Endometrial microvascular endothelial cells (primary cell): ENCODE results near the gene SRGAP2C. TPM values are rescaled to one million over a fixed set of nuclear protein-coding genes. Genes with fewer than 3 reads are reported as not detected.
"Not testable (repeated sequence)": the region's sequence is repeated elsewhere in the genome, so short reads cannot be mapped to it uniquely, and the experiment has no call there.

Experiments
- in situ Hi-C: cut with HindIII; loops from 2 replicates; pipeline ENCODE4 v1.10.0; 2017; ENCODE audit warnings: low sequenced_read_pairs, low pct_unique_long_range_greater_than_20kb; ENCODE audit errors: inconsistent ontology term
- total RNA-seq: library from RNA; depleted of rRNA; stranded (reverse); fragments of >200 nt; gene quantifications from one replicate; pipeline ENCODE4 v1.2.3, GENCODE V29; 2015; ENCODE audit errors: inconsistent ontology term

The SRGAP2C gene
- total RNA-seq, 1 donor from 2014 or later = 13.7 TPM

DNA sequence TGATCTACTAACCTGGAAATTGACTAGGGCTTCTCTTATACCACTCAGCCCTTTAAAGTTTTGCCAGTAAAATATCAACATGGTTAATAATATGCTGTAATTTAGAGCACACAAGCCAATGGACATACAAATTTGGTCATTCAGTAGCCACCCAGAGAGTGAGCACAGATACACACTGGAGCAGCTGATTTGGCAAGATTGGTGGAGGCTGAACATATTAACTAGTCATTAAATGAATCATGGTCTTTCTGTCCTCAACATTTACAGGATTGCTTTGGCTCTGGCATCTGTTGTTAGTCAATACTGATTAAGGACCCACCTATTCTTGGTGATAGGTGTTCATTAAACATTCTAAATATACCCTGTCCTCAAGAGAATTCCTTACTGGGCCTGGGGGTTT lies 130.7 kb downstream of the SRGAP2C start:
- in situ Hi-C loops = not testable (repeated sequence)

DNA sequence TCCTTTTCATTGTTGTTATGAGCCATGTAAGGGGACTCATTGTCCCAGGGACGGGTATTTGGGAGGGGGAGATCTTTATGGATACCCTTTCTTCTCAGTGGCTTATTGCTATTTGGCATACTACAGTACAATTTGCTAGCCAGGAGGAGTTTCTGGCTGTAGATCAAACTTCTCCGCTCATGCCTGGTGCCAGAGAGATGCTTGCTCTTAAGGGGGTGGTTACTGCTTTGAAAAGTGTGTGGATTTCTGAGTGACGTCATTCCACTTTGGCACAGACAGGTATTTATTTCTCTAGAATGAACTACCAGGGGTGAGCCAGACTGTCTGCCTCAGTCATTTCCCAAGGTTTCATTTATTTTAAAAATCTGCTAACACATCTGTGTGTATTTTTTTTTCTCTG lies 131.3 kb downstream of the SRGAP2C start:
- in situ Hi-C loops = not testable (repeated sequence)

DNA sequence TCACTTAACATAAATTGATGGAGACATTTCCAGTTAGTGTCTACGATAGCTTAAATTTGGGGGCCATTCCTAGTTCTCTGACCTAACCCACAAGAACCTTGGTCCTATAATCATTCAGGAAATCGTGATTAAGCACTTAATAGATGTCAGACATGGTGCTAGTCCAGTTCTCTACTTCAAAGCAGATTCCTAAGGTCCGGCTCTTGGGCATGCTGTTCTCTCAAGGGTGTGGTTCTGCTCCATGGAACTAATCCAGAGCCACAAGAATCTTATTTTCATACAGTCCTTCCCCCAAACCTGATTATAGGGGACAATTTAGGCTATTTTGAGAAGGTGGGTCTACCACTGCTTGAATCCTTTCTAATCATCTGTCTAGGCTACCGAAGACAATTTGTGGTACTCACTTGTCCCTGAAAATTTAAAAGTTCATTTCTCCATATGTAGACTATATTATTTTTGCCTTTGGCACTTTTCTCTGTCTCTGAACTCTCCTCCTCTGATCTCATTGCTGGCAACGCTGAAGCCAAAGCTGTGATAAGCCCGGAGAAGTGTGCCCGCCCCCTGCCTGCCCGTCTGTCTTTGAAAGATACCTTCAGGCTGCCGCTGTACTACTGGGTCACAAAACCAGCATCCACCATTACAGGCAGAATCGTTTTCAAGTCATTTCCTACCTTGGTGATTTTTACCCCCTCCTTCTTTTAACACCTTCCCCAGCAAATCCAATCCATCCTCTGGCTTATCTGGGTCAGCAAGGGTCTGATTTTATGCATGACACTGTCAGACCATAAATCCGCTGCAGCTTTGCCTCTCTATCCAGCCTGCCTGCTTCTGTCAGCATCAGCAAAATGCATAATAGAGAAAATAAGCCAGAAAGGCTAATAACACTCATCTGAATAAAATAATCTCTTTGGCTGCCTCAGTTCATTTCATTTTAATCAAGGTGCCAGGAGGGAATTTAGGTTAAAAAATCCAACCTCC lies 133.0 kb downstream of the SRGAP2C start:
- in situ Hi-C loops = not testable (repeated sequence)

DNA sequence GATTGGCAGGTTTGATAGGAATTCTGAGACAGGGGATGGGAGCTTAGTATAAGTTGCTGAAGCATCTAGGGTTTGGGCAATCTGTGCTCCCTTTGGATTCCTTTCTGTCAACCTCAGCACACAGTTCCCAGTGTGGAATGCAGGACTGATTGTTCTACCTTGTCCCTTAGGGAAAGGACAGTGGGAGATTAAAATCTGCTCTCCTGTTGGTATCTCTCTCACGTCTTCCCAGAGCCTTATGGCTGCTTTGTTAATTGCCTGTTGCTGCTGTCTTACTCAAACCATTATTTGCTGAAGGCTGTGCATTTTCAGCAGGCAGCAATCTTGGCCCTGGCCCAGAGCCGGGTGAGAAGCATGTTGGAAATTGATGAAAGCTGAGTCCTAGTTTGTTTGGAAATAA lies 133.9 kb downstream of the SRGAP2C start:
- in situ Hi-C loops = not testable (repeated sequence)

DNA sequence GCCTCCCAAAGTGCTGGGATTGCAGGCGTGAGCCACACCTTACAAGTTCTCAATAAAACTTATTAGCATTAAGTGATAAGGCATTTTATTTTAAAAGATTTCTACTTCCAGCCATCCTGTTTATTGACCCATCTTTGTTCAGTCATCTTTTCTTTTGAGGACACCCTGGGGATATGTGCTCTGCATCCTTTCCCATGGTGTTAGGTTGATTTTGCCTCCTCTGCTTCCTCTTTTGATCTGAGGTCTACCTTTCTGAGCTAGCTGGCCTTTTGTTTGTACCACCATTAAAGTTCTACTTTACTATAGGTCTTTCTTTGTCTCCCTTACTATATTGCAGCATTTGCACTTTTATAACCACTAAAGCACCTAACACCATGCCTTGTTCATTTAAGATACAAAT lies 136.9 kb downstream of the SRGAP2C start:
- in situ Hi-C loops = not testable (repeated sequence)

DNA sequence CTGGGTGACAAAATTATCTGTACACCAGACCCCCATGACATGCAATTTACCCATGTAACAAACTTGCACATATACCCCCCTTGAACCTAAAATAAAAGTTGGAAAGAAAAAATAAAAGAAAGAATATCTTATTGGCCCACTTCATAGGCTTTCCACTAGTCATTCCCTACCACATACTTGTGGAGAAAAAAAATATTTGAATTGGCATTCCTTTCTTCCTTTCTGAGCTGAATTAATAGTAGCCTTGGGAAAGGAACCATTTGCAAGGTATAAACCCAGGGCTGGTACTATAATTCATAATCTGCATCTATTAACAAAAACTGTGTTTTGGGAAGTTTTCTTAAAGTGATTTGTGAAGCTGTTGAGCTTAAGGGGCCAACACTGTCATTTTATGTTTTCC lies 140.0 kb downstream of the SRGAP2C start:
- in situ Hi-C loops = not testable (repeated sequence)

DNA sequence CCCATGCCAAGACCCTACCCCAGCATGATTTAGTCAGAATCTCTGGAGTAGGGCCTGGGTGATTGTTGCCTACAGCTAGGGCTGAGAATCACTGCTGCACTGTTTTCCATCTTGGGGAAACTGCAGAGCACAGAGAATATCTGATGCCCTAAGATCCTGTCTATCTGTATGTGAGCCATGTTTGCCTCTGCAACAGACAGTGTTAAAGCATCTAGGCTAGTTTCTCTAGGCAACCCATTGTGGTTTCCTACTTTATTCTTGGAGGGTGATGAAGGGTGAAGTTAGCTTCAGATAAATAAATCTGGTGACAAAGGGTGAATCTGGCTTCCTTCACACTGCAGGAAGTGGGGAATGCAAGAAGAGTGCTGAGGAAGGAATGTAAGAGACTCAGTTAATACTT lies 147.4 kb downstream of the SRGAP2C start:
- in situ Hi-C loops = not testable (repeated sequence)

DNA sequence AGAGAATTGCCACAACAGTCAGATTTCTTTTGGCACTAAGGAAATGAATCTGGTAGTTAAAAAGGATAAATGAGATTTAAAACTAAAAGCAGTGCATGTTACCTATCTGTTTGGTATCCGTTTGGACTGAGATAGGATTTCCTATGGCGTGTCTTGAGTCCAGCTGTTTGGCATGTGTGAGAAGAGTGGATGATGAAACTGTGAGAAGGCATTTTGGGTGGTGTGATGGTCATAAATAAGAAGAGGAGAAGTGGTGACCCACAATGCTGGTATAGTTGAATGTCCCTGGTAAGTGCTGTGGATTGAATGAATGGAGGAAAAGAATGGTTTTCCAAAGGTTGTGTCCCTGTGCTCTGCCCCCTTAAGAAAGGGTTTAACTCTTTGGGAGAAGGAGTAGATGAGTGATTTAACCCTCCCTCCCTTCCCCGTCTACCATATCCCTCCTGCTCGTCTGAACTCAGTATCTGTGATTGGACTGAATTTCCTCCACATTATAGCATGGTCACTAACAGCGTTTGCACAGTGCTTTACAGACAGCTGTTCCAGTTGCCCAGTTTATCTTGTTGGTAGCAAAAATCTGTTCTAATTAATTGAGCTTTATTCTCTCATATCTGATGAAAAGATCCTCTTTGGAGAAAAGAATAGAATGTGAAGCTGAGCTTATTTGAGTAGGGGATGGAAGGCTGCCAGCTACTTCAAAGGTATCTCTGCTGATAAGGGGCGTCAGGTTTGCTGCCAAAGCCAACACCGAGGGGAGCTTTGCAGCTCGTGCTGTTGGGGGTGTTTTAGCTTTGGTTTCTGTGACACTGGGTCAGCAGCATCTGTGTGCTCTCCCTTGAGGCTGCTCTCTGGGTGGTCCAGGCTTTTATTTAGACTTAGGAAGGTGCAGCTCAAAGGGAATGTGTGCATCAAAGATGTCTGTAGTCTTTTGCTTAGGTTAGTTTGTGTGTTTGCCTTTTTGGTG lies 148.1 kb downstream of the SRGAP2C start:
- in situ Hi-C loops = not testable (repeated sequence)

DNA sequence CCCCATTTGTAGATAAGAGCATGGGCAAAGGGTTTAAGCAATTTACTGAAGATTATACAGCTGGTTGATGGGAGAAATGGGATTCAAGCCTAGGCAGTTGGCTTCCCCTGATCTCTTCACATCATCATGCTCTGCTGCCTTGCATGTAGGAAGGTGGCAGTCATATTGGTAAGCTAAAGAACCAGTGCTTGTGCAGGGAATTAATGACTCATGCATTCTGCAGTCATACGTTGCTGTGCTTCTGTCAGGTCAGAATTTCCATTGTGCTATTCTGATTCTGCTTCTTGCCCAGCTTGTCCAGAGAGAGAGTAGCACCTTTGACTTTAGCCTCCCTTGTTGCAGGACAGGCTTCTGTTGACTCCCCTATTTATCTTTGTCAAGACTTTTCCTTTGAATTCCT lies 153.2 kb downstream of the SRGAP2C start:
- in situ Hi-C loops = not testable (repeated sequence)

DNA sequence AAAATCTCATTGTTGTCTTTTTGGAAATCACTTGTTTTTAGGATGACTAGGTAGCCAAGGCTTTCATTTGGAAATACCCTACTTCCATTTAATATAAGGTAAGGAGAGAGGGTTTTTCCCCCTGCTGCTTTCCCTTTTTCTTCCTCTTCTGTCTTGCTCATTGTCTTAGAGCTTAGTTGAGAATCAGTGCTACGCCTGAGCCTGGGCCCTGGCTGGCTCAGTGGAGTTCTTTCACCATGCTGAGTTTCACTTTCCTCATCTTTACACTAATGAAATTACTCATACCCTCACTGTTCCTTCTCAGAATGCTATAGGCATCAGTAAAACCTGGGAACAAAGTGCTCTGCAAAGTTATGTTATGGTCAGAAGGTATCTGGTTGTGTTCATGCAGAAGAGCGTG lies 154.8 kb downstream of the SRGAP2C start:
- in situ Hi-C loops = not testable (repeated sequence)

DNA sequence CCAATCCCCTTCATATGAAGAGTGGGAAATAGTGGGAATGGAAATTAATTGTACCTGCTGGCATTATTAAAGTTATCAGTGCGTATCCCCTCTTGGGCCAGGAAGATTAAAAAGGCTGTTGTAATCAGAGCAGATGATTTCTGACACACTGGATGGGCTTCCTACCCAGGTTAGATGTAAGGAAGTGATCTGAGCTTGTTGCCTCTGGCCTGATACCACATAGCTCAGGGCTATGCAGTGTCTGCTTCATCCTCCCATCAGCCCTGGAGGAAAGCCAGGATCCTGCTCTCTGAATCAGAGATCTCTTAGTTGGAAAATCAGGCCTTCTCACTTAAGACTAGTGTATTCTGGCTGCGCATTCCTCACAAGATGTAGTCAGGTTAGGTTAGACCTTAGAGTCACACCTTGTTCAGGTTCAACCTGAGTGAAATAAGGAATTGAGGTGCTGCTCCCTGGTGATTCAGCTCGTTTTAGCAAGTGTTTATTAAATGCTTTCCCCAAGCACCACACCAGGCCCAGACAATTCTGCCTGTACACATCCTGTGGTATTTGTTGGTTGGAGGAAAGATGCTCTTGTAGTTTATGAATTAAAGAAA lies 158.6 kb downstream of the SRGAP2C start:
- in situ Hi-C loops = not testable (repeated sequence)

DNA sequence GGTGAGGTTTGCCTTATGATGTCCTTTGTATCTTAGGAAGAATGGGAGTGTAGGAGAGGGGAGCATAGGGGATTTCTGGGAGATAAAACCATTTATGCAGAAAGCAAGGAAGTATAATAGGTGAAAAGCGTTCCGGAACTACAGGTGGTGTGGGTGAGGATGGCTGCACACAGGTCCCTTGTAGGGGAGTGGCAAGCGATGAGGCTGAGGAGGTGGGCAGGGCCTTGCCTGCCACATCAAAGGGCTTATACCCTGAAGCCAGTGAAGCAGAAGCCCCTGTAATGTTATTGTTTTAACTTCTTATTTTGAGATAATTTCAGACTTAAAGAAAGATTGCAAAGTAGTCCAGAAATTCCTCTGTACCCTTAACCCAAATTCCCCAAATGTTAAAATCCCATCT lies 159.6 kb downstream of the SRGAP2C start:
- in situ Hi-C loops = not testable (repeated sequence)

DNA sequence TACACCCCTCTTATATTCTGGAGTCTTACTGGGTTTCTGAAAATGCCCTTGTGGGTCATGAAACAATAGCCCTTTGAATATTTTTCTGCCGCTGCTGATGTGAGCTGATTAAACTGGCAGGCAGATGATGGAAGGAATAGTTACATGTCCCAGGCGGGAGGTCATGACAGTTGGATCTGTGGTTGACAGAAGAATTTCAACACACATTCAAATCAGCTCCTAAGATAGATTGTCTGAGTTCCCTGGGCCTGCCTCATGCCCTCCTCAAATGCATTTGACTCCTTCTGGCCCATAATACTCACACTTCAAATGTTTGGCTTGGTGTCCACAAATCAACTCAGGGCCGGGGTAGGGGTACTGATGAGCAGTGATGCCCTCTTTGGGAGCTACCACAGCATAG lies 161.9 kb downstream of the SRGAP2C start:
- in situ Hi-C loops = not testable (repeated sequence)

DNA sequence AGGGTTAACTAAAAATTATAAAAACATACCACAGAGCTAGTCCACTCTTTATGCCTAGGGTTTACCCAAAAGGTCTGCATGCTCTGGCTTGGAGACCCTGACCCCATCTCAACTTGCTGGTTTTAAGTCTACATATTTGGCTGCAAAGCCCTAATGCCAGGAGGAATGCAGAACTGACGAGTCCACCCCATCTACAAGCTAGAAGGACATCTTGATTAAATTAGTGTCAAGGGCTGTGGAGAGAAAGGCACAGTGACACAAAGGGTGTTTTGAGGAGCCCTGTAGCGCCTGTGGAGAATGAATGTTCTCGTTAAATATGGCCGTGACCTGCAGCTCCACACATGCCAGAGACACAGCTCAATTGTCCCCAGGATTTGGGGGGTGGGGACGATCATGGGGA lies 162.7 kb downstream of the SRGAP2C start:
- in situ Hi-C loops = not testable (repeated sequence)

DNA sequence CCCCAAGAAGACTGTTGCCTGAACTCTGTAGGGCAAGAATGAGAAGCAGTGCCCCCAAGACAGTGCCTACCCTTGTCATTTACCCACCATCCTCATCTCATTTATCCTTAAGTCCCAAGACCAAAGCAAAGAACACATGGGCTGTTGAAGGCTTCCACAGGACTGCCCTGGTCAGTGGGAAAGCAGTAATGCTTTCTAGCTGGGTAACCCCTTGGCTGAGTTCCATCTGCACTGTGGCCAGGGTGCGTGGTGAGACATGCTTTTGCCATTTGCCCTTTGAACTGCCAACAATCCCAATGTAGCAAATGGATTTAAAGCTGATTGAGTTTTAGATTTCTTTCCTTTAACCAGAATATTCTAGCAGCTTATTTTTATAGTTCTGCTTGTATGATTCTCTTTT lies 163.3 kb downstream of the SRGAP2C start:
- in situ Hi-C loops = not testable (repeated sequence)

DNA sequence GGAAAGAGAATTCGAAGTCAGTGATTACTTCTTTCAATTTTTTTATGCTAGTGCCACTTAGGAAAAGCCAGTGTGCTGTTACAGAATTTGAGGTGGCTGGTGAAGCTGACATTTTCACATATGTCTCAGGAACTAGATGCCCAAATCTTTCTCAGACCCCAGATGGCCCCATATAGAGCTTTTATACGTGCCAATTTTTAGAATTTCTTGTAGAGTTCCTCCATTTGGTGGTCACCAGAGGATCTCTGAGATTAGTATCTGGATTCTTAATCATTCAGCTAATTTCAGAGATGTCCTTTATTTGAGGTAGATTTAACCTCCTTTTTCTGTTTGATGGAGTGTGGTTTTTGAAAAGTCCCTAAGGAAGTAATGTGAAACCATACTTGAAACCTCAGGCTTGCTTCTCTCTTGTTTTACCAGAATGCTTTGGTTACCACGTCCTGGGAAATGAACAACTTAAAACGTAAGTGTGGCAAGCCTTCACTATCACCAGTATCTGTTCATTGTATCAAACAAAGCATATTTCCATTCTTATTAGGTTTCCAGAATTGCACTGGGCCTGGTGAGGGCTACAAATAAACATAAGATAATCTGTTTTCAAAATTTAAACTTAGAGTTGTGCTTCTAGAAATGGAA lies 164.7 kb downstream of the SRGAP2C start:
- in situ Hi-C loops = not testable (repeated sequence)

DNA sequence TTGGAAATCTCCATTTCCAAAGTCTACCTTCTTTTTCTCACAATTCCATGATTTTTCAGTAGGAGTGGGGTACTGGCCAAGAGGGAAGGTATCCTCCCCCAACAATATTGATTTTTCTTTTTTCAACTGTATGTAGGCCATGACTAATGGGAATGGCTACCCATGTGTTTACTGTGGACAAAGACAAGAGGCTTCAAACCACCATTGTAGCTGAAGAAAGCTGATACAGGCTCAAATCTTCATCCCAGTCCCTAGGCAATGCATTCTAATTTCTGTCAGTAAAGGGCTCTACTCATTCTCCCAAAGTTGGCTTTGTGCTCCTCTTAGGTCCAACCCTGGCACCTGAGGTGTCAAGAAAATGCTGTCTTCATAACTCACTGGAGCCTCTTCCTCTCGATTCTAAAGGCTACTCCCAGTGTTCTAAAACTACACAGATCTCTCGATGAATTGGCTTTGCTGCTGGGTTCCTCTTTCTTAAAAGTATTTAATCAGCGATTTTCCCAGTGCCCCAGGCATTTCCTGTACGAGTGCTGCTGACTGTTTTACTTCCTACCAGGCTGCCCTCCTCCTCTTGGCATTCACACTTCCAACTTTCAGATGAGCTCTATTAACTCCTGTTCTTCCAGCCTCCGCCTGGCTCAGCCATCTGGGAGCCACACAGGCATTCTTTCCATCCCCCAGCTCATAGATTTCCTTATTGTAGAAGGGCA lies 171.1 kb downstream of the SRGAP2C start:
- in situ Hi-C loops = not testable (repeated sequence)

DNA sequence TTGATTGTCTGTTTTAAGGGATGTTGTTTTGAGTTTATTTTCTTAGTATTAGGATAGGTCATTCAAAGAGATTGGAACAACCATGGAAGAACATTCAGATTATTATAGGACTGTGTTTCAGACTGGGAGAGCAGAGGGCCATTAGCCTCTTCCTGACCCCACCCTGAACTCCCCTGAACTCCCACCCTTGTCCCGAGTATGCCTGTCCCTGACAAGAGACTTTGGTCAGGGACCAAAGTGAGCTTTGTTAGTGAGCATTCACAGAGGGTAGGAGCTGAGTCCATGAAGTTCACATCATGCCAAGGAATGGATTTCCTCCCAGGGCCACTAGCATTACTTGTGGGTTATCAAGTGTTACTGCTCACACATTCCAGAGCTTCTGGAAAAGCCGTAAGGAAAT lies 172.0 kb downstream of the SRGAP2C start:
- in situ Hi-C loops = not testable (repeated sequence)
